CD4-positive, alpha-beta T cell treated with Interleukin-21 for 1 hour (primary cell): ENCODE results near the gene ZBTB47.

ENCODE experiments used
- DNase-seq: peaks from one replicate; pipeline ENCODE4 v3.0.0-alpha.2; 2020

The ZBTB47 gene

GRCh38 chr3:42653303-42653559 is 266 bp upstream of the ZBTB47 start:
- DNase-seq = no peak

DNA sequence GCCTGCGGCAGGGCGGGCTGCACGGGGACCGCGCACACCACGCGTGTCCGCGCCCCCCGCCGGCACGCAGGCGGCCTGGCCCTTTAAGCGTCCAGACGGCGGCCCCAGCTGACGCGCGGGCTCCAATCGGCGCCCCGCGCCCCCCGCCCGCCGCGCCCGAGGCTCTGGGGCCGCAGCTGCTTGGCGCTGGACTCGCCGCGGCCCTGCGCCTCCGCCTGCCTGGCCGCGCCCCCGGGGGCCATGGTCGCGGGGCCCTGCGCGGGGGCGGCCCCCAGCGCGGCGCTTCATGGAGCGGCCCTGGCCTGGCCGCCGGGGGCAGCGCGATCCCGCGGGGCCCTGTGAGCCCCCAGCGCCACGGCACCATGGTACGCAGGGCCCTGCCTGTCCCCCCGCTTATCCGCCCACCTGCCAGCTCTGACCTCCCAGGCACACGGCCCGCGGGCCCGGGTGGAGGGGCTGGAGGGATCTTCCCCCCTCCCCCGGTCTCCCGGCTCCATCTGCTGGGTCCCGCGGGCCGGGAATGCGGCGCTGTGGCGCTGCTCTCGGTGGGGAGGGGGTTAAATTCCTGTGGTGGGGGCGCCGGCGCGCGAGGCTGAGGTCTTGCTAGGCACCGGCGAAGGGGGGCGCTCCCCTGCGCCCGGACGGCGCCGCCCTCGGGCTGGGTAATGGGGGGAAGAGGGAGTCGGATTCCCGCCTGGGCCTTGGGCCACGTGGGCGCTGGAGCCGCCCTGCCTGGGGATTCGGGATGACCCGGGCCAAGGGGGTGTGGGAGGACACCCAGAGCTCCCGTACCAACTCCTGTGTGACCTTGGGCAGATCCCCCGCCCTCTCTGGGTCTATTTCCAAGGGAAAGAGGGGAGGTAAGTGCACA is 1.1 kb downstream of the ZBTB47 start:
- no peak for DNase-seq

GRCh38 chr3:42655331-42655888 is 1.9 kb downstream of the ZBTB47 start:
- DNase-seq = no peak

- no peak for DNase-seq
Measured at GRCh38 chr3:42655980-42656679, 2.6 kb downstream of the ZBTB47 start.

DNA sequence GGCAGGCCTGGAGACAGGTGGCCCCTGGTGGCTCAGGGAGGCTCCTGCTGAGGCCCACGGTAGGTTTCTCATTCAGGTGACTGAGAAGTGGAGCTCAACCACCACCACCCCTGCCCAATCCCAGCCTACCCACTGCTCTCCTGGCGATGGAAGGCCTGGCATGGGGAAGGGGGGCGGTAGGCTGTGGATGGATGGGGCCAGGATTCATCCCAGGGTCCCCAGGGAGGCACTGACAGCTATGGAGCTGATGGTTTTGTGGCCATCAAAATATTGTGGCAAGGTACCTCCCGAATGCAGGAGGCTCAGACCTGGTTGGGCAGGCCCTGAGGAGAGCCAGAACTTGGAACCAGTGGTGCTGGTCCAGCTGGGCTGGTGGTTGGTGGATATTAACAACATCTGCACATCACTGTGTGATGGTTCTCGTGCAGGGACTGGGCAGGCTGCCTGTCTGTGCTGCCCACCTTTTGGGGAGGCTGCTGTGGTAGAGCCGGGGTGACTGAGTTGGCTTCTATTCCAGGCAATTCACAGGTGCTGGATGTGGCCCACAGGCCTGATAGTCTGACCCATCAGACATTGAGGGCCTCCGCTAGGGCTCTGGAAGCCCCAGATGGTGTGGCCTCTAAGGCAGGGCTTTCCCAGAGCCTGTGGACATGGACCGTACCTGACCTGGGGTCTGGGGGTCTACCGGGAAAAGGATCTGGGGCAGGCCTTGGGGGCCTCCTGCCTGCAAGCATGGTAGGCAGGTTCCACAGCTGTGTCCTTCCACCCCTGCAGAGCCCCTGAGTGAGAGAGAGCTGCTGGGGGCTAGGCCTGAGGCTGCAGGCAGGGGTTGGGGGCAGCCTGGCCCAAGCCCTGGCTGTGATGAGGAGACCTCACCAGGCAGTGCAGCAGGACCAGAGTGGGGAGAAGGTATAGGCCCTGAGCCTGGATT is 3.4 kb downstream of the ZBTB47 start:
- no peak for DNase-seq

DNA sequence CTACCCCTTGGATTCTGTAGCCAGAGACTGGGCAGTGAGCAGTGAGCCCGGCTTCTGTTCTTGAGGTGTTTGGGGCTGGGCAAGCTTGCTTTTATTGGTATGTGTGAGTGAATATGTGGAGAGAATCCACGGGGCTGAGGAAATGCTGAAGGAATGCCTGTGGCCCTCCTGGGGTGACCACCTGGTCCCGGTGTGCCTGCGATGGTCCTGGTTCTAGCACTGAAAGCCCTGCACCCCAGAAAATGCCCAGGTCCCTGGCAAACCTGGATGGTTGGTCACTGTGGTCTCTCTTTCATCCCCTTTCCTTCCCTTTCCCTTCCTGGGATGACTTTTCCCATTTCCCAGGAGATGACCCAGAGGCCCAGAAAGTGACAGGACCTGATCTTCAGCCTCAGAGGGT is 4.2 kb downstream of the ZBTB47 start:
- DNase-seq = no peak

- no peak for DNase-seq
Measured at GRCh38 chr3:42658091-42658770, 4.7 kb downstream of the ZBTB47 start.

DNA sequence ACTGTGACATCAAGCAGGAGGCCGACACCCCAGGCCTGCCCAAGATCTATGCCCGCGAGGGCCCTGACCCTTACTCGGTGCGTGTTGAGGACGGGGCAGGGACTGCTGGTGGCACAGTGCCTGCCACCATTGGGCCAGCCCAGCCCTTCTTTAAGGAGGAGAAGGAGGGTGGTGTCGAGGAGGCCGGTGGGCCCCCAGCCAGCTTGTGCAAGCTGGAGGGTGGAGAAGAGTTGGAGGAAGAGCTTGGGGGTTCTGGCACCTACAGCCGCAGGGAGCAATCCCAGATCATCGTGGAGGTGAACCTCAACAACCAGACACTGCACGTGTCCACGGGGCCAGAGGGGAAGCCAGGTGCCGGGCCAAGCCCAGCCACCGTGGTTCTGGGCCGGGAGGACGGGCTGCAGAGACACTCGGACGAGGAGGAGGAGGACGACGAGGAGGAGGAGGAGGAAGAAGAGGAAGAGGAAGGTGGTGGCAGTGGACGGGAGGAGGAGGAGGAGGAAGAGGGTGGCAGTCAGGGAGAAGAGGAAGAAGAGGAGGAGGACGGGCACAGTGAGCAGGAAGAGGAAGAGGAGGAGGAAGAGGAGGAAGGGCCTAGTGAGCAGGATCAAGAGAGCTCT is 5.4 kb downstream of the ZBTB47 start:
- no peak for DNase-seq

- DNase-seq = no peak
Measured at GRCh38 chr3:42659451-42660130, 6.1 kb downstream of the ZBTB47 start.

- DNase-seq = no peak
Measured at GRCh38 chr3:42660131-42660715, 6.7 kb downstream of the ZBTB47 start.

GRCh38 chr3:42660898-42661297 is 7.4 kb downstream of the ZBTB47 start:
- DNase-seq = no peak

- DNase-seq = no peak
Measured at GRCh38 chr3:42661593-42662022, 8.1 kb downstream of the ZBTB47 start.

DNA sequence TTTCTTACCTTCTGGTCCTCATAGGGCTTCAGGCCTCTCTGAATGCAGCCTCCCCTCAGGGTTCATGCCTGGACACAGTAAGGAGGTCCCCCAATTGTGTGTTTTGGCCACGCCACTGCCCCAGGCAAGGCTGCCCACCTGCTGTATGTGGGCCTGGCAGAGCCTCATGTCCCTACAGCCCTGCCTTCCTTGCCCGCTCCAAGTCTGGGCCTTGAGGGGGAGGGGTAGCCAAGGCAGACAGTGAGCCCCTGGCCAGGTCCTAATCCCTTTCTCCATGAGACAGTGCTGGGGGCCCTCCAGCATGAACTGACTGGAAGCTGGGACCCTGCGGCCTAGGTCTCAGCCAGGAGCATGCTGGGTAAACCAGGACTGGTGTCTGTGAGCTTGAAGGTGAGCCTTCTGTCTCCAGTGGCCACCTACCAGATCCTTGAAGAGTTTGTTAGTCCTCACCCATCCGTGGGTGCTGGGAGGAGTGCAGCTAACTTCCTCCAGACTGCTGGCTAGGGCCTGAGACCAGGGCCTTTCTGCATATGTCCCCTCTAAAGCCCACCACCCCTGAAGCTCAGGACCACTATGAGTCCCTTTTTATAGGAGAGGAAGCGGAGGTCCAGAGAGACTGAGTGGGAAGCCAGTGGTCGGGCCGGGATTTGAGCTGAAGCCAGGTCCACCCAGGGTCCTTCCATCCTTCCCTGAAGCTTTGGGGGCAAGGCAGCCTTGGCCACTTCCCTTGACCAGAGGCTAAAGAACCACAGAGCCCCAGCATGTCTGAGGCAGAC is 8.7 kb downstream of the ZBTB47 start:
- no peak for DNase-seq

DNA sequence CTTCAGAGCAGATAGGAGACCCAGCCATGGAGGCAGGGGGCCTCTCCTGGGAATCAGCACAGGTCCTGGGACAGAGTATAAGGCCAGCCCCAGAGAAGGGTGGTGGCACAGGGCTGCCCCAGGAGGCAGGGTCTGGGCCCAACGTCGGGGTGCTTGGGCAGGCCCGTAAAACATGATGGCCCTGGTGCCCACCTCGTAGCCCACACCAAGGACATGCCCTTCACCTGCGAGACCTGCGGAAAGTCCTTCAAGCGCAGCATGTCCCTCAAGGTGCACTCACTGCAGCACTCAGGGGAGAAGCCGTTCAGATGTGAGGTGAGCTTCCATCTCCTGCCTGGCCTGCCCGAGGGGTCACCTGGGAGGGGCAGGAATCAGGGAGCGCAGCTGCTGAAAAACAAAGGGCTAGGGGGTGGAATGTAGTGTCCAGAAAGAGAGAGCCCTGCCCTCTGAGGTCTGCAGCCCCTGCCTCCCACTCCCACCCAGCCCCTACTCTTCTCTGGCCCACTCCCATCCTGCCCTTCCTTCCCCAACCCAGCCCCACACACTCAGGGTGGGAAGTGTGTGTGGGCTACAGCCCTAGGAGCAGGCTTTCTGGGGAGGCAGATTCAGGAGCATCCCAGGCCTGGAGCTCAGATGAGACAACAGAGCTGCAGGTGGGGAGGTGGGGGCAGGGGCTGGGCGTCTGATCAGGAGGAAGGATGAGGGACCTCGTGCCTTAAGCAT is 9.5 kb downstream of the ZBTB47 start:
- no peak for DNase-seq

GRCh38 chr3:42663581-42664437 is 10.3 kb downstream of the ZBTB47 start:
- no peak for DNase-seq

- no peak for DNase-seq
Measured at GRCh38 chr3:42664438-42664803, 10.9 kb downstream of the ZBTB47 start.

DNA sequence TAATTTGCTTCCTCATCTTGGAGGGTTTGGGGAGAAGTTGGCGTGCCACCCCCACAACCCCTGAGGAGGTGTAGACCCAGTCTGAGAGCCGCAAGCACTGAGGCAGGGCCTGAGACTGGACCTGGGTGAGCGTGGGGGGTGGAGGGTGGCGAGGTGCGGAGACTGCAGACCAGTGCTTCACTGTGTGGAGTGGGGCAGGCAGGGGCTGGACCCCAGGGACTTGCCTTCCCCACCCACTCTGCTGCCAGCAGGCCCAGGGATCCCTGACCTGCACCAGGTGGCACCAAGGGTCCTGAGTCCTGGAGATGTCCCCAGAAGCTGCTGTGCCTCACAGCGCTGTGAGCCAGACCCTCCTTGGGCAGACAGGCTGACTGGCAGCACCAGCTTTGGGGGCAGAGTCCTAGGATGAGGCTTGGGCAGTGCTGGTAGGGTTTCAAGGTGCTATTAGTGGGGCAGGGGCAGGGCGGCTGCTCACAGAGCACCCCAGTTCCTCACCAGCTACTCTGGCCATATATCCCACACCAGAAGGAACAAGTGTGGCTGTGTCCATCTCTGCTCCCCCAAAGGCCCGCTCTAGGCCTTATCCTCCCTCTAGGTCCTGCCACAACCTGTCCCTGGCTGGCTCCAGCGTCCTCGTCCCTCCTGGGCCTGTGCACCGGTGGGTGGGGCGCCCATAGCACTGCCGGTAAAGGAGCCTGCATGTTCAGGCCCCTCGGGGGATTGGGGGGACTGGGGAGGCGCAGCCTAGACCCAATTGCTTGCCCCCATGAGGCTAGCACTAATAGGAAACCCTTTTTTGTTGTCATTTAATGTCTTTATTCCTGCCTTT is 11.8 kb downstream of the ZBTB47 start:
- DNase-seq = no peak

DNA sequence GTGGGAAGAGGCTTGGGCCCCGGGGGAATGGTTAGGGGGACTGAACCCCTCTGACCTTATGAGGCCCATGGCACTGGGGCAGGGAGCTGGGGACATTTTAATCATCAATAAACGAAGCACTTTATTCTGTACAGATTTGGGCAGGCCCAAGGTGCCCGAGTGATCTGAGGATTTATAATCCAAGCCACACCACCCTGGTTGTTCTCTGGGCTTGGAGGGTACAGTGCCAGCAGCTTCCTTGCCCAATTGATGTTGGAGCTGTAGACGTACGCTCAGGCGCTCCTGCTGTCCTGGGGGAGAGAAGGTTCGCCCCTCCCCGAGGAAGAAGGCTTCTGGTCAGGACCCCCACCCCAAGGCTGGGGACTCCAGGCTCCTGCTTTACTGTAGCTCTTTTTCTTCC is 12.5 kb downstream of the ZBTB47 start:
- DNase-seq = no peak
